H1 (cell line): ENCODE measurements around the gene ARHGEF12.

Source experiments
- CTCF ChIP-seq, 3 experiments: IDR thresholded peaks; 1 replicate in 2 of 3; 2 replicates in 1 of 3; pipeline versions ENCODE4 v1.5.1 to v1.6.1; 2011; ENCODE audit warnings: low read length in 3 of 3, mild to moderate bottlenecking in 3 of 3, inconsistent platforms in 2 of 3, low read depth in 1 of 3, moderate library complexity in 1 of 3; ENCODE audit not compliant: insufficient read depth in 1 of 3; ENCODE audit errors: control extremely low read depth in 1 of 3
- EZH2 ChIP-seq: fragments of 200-600 bp; sonication (generic); IDR thresholded peaks from 2 replicates; pipeline ENCODE4 v1.7.1; 2012; ENCODE audit warnings: low read depth, mild to moderate bottlenecking, moderate library complexity, low read length, inconsistent platforms; ENCODE audit not compliant: severe bottlenecking
- KDM1A ChIP-seq: fragments of 200-600, 300-600 bp; sonication (generic); IDR thresholded peaks from 2 replicates; pipeline ENCODE4 v1.7.1; 2016; ENCODE audit warnings: mild to moderate bottlenecking, low read length, borderline replicate concordance
- MAFK ChIP-seq: IDR thresholded peaks from 2 replicates; pipeline ENCODE4 v1.6.1; 2012; ENCODE audit warnings: low read depth, mild to moderate bottlenecking, improper control_type of control experiment, low read length
- MAX ChIP-seq: IDR thresholded peaks from 2 replicates; pipeline ENCODE4 v1.6.1; 2012; ENCODE audit warnings: inconsistent platforms
- POLR2AphosphoS5 ChIP-seq: IDR thresholded peaks from 2 replicates; pipeline ENCODE4 v1.6.1; 2011; ENCODE audit warnings: low read depth, low read length
- RFX5 ChIP-seq: IDR thresholded peaks from 2 replicates; pipeline ENCODE4 v1.6.1; 2011; ENCODE audit warnings: low read depth, low read length, improper control_type of control experiment, borderline replicate concordance
- SIX5 ChIP-seq: IDR thresholded peaks from 2 replicates; pipeline ENCODE4 v1.6.1; 2011; ENCODE audit warnings: mild to moderate bottlenecking, low read depth, low read length
- SUZ12 ChIP-seq: fragments of 200-600 bp; sonication (generic); IDR thresholded peaks from 2 replicates; pipeline ENCODE4 v1.6.1; 2012; ENCODE audit warnings: mild to moderate bottlenecking, inconsistent platforms, low read length, moderate library complexity, mixed read lengths
- TBP ChIP-seq: IDR thresholded peaks from 2 replicates; pipeline ENCODE4 v1.6.1; 2011; ENCODE audit warnings: low read depth, low read length, improper control_type of control experiment
- TF ChIP-seq, protein P1 (sequence below): IDR thresholded peaks from 2 replicates; pipeline ENCODE4 v1.6.1; 2011; ENCODE audit warnings: low read depth, mild to moderate bottlenecking, low read length; ENCODE audit not compliant: insufficient read depth
- TF ChIP-seq, protein P2 (sequence below): IDR thresholded peaks from 2 replicates; pipeline ENCODE4 v1.6.1; 2012; ENCODE audit warnings: low read length, inconsistent platforms

DNA sequence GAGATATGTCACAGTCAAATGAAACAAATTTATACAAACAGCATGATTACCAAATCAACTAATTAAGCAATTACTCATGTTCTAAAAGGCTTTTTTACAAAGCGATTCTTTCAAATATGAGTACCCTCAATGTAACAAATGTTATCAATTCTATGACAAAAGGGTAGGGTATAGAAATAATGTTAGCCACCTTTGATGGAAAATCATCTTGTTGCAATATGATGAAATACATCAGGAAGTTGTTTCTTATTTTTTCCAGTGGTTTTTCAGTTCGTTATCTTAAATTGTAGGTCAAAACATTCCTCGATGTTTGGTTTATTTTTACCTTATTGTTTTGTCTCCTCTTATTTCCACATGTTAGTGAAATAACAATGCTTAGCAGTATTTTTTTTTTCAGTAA is 6.5 kb downstream of the ARHGEF12 start:
- no peak for TF ChIP-seq RFX5
- TF ChIP-seq, protein P1, sequence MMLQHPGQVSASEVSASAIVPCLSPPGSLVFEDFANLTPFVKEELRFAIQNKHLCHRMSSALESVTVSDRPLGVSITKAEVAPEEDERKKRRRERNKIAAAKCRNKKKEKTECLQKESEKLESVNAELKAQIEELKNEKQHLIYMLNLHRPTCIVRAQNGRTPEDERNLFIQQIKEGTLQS = no peak
- TF ChIP-seq CTCF (IDR thresholded peaks at IDR 0.05; ENCODE audit: control extremely low read depth in 1 of 3, insufficient read depth in 1 of 3, low read depth in 1 of 3, low read length in 3 of 3) = no peak
- TF ChIP-seq SIX5 = no peak
- TF ChIP-seq MAX = no peak
- TF ChIP-seq KDM1A = no peak
- TF ChIP-seq POLR2AphosphoS5 = no peak
- no peak for TF ChIP-seq EZH2
- TF ChIP-seq MAFK = no peak
- TF ChIP-seq SUZ12 = no peak
- TF ChIP-seq TBP = no peak
- TF ChIP-seq, protein P2, sequence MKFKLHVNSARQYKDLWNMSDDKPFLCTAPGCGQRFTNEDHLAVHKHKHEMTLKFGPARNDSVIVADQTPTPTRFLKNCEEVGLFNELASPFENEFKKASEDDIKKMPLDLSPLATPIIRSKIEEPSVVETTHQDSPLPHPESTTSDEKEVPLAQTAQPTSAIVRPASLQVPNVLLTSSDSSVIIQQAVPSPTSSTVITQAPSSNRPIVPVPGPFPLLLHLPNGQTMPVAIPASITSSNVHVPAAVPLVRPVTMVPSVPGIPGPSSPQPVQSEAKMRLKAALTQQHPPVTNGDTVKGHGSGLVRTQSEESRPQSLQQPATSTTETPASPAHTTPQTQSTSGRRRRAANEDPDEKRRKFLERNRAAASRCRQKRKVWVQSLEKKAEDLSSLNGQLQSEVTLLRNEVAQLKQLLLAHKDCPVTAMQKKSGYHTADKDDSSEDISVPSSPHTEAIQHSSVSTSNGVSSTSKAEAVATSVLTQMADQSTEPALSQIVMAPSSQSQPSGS = no peak
